ENCODE measurements around the gene TERB2.
"Not testable (repeated sequence)": the region's sequence is repeated elsewhere in the genome, so short reads cannot be mapped to it uniquely, and the experiment has no call there.

The TERB2 gene

DNA sequence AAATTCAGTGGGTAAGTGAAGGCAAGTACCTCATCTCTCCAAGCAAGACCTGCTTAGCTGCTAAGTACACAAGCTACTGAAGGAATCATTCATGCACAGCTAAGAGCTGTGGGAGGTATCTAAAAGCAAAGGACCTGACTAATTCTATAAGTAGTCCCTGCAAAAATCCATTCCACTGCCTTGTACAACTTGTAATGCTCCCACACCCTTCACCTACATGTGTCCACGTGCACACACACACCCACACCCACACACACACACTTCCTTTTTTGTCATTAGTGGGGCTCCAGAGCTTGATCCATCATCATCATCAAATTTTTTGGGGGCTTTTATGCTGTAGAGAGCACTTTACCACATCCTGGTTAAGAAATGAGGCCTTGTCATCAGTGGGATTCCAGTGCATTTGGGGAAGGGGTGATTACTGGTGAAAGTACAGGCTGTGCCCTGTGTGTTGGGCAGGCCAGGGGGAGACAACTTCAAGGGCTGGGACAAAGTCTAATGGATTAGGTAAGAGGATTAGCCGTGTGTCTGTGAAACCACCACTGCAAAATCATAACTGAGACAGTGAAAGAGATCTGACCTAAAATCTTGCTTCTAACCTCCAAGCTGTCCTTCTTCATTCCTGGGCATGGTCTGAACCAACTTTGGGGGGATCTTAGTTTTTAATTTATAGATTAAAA lies 47.4 kb downstream of the TERB2 start:
- DNase-seq, result not testable (repeated sequence)

DNA sequence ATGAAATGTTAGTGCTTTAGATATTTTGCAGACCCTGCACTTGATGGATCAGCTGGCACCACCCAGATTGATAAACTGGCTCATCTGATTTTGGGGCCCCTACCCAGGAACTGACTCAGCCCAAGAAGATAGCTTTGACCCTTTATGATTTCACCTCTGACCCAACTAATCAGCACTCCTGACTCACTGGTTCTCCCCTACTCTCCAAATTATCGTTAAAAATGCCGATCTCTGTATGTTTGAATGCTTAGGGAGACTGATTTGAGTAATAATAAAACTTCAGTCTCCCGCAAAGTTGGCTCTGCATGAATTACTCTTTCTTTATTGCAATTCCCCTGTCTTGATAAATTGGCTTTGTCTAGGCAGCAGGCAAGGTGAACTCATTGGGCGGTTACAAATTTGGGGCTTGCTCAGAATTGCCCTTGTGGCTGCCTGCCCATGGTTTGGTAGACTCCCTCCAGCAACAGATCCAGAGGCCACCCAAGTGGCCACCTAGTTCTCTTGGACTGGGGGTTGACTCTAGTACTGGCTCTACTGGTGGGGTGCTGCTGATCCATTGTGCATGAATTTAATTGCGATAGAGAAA lies 48.2 kb downstream of the TERB2 start:
- not testable (repeated sequence) for DNase-seq

DNA sequence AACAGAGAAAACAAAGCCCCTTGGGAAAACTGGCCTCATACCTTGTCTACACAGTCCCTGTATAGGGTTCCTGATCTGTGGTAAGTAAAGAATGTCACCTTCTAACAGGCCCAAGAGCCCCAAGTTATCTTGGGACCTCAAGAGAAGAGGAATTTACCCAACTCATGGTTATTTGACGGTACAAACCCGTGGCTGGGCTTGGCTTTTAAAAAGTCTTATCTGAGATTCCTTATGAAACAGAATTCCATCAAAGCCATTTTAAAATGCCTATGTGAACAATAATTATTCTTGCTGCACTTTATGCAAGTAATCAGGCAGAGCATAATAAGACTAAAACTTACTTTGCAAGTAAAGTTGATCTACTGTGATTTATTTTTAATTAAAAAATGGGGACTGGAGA lies 52.6 kb downstream of the TERB2 start:
- DNase-seq, result no peak

DNA sequence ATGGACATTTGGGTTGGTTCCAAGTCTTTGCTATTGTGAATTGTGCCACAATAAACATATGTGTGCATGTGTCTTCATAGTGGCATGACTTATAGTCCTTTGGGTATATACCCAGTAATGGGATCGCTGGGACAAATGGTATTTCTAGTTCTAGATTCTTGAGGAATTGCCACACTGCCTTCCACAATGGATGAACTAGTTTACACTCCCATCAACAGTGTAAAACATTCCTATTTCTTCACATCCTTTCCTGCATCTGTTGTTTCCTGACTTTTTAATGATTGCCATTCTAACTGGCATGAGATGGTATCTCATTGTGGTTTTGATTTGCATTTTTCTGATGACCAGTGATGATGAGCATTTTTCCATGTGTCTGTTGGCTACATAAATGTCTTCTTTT lies 58.6 kb downstream of the TERB2 start:
- not testable (repeated sequence) for DNase-seq

DNA sequence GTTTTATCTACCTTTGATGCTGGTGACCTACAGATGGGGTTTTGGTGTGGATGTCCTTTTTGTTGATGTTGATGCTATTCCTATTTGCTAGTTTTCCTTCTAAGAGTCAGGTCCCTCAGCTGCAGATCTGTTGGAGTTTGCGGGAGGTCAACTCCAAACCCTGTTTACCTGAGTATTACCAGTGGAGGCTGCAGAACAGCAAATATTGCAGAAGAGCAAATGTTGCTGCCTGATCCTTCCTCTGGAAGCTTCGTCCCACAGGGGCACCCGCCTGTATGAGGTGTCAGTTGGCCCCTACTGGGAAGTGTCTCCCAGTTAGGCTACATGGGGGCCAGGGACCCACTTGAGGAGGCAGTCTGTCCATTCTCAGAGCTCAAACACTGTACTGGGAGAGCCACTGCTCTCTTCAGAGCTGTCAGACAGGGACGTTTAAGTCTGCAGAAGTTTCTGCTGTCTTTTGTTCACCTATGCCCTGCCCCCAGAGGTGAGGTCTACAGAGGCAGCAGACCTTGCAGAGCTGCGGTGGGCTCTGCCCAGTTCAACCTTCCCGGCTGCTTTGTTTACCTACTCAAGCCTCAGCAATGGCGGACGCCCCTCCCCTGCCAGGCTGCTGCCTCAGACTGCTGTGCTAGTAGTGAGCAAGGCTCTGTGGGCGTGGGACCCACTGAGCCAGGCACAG lies 63.9 kb downstream of the TERB2 start:
- not testable (repeated sequence) for DNase-seq

DNA sequence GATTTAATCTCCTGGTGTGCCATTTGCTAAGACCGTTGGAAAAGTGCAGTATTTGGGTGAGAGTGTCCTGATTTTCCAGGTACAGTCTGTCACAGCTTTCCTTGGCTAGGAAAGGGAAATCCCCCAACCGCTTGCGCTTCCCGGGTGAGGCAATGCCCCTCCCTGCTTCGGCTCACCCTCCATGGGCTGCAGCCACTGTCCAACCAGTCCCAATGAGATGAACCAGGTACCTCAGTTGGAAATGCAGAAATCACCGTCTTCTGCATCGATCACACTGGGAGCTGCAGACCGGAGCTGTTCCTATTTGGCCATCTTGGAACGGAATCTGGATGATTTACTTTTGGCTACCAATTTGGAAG lies 64.4 kb downstream of the TERB2 start:
- DNase-seq, result not testable (repeated sequence)

DNA sequence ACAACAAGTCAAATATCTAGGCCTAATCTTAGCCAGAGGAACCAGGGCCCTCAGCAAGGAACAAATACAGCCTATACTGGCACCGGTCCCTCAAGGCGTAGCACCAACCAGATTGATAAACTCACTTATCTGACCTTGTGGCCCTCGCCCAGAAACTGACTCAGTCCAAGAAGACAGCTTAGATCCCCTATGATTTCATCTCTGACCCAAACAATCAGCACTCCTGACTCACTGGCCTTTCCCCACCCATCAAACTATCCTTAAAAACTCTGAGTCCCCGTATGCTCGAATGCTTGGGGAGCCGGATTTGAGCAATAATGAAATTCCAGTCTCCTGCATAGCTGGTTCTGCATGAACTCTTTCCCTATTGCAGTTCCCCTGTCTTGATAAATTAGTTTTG lies 64.9 kb downstream of the TERB2 start:
- no peak for DNase-seq

DNA sequence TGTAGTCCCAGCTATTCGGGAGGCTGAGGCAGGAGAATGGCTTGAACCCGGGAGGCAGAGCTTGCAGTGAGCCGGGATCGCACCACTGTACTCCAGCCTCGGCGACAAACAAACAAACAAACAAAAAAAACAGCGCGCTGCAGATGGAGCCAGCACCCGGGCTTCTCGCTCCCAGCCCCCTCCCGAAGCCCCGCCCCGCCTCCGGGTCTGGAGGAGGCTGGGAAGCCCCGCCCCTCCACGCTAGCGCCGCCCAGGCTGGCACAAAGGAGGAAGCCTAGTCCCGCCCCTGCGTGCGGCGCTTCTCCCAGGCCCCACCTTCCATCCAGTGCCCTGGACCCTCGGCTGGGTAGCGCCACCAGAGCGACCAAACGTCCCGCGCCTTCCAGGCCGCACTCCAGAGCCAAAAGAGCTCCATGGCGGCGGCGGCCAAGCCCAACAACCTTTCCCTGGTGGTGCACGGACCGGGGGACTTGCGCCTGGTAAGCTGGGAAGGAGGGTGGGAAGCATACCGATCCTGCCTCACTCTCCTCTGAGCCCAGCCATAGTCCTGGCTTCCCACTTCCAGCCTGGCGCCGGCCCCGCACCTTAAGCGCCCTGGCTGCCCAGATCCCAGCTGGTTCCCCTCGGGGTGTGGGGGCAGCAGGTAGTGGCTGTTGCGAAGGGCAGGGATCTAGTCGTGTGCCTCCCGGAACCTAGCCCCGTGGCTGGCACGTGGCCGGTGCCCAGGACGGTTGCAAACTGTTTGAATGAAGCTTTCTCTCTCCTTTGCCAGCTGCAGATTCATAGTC lies 66.6 kb downstream of the TERB2 start, which contains the start of gene SORD:
Gene SORD, plus strand, starts transcription at position 325 of the 788 bp plus-strand sequence. Its CDS starts 89 bp downstream, at position 414.
- peak; percentile 59 to 89 (median 82) for DNase-seq

DNA sequence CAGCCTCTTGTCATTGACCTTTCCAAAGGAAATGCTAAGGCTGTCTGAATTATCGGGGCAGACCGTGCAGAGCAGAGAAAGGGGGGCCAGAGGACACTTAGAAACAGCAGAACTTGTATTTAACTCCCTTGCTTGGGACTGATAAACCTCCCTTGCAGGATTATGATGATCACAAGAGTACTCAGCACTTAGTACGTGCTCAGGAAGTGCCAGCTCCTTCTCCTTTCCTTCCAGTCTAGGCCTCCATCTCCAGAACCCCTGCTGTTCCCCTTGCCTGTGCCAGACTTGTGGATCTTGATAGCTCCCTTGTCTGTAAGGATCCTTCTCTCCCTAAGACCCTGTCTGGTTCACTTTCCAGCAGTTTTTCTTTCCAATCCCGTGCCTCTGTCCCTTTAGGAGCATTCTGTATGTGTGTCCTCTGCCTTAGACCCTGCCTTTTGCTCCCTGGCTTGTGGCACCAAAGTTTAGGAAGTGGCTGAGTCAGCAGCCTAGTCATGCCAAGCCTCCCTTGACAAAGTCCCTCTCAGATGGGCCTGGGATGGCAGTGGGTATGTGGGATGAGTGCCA lies 67.3 kb downstream of the TERB2 start:
- DNase-seq, result peak in 2 of 6 experiments; percentile 21 to 35

DNA sequence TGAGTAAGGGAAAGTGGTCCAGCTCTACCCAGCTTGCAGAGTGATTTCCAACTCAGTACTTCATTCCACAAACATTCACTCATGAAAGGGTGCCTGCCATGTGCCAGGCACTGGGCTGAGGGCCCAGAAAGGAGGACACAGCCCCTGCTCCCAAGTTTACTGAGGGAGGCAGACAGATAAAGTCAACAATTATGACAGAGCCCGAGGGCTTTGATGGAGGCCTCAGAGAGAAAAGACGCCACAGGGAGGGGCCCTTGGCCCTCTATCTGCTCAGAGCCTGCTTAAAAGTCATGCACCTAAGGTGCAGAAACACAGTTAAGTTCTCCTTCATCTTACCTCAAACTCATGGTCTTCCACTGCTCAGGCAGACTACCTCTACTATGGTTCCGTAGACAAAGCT lies 68.2 kb downstream of the TERB2 start:
- not testable (repeated sequence) for DNase-seq

DNA sequence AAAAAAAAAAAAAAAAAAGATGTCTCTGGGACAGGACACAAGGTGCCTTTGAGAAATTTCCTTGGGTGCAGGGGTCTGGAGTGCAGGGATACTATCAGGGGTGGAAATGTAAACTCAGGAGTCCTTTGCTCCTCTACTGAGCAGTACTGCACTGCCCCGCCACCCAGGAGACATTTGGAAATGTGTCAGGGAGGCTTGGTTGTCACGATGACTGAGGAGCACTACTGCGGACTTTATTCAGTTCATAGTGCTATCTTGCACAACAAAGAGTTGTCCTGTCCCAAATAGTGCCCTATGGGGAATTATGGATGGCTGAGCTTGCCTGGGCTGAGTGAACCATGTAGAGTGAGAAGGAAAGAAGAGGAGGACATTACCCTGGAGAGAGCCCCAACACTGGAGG lies 69.1 kb downstream of the TERB2 start:
- DNase-seq, result not testable (repeated sequence)

DNA sequence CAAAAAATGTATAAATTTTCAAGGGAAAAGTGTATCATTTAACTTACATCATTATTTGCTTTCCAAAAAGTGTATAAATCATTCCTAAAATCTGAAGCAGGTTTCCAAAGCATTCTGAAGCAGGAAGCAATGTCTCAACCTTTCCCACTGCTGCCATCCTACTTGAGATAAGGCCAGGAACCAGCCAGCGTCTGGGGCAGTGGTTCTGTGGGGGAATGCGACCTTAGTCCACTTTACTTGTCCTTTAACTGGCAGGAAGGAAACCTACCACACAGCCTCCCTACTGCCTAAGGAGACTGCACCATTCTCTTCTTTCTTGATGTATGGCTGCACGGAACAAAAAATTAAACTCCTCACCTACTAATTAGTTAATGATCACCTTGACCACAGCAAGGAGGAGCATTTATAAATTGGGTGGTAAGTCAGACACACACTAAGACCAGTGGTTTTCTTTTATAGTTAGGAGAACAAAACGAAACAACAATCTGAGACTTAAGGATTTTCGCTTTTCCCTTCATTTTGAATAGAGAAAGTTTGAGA lies 70.2 kb downstream of the TERB2 start:
- no peak for DNase-seq

DNA sequence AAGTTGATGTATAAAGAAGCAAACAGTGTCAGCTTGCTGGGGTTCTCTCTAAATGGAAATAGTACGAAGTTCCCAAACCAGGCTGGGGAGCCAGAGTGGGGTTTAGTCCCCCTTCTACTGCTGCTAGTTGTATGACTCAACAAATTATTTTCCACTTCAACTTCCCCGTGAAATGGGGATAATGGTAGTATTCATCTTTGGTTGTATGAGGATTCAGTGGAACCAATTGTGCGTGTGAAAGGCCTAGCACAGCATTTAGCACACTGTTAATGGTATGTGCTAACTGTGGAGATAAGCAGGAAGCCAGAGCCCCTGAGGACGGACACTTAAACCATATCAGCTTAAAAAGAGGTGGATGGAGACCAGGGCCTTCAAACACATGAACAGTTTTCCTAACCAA lies 70.7 kb downstream of the TERB2 start:
- no peak for DNase-seq
